Cerebellar nuclear complex (tissue), 1 donor: ENCODE measurements around the gene MACROD2.

Experiments
- DNase-seq, 2 experiments: peaks; one replicate each; lab custom pipeline; 2025; lab: John Stamatoyannopoulos, UW

MACROD2 gene

DNA sequence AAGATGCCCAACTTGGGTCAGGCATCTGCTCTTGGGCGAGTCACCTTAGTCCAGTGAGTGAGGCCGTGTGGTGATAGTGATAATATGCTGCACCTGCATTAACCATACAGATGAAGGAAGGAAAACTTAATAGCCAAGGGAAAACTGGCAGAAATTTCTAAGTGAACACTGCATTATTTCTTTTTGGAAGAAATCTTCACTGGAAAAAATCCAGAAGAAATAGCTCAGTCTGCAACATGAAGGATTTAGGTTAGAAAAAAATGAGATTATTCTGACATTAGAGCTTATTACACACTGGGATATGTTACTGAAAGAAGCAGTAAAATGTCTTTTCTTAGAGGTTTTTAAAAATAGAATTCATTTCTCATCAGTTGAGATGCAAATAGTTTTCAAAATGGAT, 1630.7 kb downstream of the MACROD2 start:
- no peak for DNase-seq

DNA sequence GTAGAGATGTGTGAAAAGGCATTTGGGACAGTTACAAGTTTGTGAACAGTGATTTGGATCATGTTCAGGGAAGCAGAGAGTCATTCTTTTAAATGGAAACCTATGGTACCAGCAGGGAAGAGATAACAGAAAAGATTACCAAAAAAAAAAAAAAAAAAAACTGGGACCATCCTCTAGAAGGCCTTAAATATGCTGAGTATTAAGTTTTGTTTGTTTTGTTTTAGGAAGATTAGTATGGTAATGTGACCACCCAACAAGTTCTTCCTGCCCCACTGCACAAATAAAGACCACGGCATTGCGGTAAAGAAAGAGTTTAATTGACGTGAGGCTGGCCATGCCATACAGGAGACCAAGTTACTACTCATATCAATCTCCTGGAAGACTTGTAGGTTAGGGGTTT, 1631.8 kb downstream of the MACROD2 start:
- DNase-seq = no peak

DNA sequence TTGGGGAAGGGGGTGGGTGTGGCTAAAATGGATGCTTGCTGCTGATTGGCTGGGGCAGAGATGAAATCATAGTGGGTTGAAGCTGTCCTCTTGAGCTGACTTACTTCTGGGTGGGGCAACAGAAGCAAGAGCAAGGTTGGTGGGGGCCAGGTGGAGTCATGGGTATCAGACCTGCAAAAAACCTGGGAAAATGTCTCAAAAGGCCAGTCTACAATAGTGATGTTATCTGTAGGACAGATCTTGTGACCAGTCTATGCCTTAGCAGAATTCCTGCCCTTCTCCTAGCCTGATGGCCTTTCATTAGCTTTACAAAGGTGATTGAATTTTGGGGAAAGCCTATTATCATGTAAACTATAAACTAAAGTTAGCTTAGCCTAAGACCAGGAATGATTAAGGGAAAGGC, 1632.2 kb downstream of the MACROD2 start:
- no peak for DNase-seq

DNA sequence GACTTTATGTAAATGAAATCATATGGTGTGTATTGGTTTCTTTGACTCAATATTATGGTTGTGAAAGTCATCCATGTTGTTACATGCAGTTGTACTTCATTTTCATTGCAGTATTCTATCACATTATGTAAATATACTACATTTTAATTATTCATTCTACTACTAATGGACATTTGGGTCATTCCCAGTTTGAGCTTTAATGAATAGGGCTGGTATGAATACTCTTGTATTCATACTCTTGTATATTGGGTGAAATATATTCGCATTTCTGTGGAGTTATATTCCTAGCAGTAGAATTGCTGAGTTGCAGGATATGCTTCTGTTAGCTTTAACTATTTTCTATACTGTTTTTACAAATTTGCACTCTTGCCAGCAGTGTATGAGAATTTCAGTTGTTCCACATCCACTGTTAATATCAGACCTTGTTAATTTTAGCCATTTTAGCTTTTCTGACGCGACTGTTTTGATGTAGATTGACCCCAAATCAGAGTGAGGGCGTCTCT, 1633.6 kb downstream of the MACROD2 start:
- DNase-seq = no peak

DNA sequence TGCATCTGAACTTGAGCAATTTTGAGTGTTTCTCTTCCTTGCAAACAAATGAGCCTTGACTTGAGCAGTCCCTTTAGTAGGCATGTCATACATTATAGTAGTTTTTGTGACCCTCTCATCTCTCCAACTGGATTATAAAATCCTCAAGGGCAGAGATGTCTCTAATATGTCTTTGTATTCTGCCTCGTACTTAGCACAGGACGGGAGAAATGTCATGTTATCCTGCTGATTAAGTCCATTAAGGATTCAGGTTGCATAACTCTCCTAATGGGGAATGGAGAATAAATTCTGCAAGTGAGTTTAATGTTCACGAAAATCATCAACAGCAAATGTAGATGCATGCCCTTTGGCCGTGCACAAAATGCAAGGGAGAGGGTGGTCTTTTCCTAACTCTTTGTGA, 1635.0 kb downstream of the MACROD2 start:
- no peak for DNase-seq

DNA sequence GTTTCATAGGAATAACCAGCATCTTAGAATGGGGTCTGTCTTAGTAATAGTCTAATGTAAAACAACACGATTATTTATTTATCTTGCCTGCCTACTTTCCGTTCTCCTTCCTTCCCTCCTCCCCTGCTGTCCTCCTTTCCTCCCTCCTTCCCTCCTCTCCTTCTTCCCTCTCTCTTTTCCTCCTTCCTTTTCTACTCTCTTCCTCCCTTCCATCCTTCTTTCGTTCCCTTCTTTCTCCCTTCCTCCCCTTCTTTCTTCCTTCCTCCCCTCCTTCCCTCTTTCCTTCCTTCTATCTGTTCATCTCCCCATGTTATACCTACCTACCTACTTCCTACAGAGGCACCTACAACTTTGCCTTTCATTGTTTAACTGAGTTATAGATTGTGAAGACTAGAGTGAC, 1637.4 kb downstream of the MACROD2 start:
- no peak for DNase-seq

DNA sequence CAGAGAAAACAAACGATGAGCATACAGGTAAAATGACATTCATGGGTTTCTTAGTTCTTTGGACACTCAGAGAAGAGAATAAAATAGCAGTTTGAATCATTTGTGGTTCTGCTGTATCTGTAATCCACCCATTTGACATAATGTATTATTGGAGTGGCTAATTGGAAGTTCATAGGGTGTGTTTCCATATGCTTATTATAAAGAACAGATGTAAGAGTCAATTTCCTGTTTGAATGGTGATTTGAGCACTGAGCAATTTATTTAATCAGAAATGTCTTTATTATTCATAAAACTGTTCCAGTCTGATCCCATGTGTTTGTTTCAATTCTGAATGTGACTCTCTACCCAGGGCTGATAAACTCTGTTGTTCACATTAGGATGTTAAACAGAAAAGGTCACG, 1638.8 kb downstream of the MACROD2 start:
- no peak for DNase-seq

- DNase-seq = no peak
Observed at GRCh38 chr20:15637546-15637945, 1642.2 kb downstream of the MACROD2 start.

- peak in 1 of 2 experiments; percentile 70 for DNase-seq
Observed at GRCh38 chr20:15637950-15638754, 1642.8 kb downstream of the MACROD2 start.

GRCh38 chr20:15638816-15639215, 1643.5 kb downstream of the MACROD2 start:
- no peak for DNase-seq

DNA sequence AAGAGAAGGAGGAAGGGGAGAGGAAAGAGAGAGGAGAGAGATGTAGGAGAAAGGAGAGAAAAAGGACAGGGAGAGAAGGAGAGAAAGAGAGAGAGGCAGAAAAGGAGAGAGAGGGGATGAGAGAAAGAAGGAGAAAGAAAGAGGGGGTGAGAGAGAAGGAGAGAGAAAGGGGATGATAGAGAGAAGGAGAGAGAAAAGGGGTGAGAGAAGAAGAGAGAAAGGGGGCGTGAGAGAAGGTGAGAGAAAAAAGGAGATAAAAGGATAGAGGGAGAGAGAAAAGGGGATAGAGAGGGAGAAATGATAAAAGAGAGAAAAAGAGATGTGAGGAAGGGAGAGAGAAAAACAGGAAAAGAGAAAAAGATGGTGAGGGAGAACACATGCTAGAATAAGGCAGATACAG, 1644.5 kb downstream of the MACROD2 start:
- no peak for DNase-seq

DNA sequence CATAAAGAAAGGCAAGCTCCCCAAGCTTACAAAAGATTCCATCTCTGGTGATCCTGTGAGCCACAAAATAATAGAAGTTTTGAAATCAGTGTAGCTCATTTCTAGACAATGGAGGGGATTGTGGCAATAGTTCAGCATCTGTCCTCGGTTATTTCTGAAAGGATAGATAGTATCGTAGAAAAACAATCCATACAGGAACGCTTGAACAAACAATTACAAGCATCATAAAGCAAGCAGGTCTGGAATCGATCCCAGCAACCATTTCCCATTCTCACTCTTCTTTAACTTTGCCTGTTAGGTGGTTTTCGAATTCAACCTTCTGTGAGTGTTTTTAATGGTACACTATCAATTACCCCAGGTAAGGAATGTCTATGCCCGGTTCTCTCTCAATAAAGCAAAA, 1646.8 kb downstream of the MACROD2 start:
- no peak for DNase-seq

DNA sequence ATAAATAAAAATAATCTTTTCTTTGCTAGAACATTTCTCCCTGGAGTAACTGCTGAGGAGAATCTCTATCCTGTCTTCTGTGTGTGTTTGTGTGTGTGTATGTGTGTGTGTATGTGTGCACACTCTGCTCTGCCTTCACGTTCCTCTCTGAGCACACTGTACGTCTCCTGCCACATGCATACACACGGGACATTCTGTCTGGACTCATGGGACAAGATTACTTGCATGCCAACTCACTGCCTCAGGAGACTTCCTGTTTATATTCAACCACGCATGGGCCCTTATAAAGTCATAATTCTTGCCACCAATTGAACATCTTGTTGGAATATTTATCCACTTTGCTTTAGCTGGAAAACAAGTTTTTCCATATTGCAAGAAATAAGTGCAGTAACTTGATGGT, 1647.4 kb downstream of the MACROD2 start:
- DNase-seq = no peak

- DNase-seq = no peak
Observed at GRCh38 chr20:15643713-15644112, 1648.4 kb downstream of the MACROD2 start.

DNA sequence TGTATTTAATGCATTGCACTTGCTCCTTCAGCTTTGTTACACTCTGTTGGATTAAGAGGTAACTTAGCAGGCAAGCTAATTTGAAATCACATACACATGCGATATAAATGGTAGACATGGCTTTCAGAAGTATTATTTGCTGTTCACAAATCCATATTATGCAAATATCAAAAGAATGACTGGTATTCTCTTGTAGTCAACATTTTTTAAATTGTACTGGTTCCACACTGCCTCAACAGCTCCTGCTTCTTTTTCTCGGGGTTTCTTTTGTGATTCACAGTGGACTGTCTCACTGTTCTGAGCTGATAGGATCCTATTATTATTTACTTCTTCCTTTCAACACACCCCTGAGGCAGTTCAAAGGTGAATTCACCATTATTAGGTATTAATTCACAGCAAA, 1650.5 kb downstream of the MACROD2 start:
- no peak for DNase-seq

DNA sequence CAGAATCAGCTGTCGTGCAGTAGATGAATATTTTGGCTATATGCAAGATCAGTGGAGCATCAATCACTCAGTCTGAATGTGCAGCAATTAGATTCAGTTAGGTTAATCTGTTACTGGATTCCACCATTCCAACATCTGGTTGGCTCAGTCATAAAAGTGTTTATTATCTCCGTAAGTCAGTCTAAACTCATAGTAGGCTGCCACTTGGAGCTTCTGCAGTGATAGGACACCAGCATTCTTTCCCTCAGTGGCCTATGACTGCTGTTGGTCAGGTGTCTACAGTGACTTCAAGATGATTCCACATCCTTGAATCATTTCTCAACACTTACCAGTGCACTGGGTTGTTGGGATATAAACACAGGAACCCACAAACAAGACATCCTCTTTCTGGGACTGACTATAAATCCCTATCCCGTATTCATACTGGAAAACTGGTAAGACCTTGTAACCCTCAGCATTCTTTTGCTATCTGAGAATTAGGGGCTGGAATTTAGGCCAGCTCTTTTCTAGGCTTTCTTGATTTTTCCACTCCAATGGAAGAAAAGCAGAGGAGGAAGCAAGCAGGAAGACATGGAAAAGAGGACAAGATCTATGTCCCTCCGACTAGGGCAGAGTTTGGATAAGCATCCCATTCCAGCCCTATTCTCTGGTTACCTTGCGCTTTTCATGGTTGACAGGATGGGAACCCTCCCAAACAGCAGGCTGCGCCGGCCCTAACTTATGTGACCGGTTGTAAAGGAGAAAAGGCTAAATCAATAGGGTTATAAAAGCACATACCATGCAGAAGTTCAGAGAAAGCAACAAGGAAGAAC, 1658.3 kb downstream of the MACROD2 start:
- no peak for DNase-seq

GRCh38 chr20:15654208-15654649, 1658.9 kb downstream of the MACROD2 start:
- DNase-seq = no peak

GRCh38 chr20:15655295-15655874, 1660.1 kb downstream of the MACROD2 start:
- DNase-seq = no peak

GRCh38 chr20:15656124-15656523, 1660.8 kb downstream of the MACROD2 start:
- no peak for DNase-seq

DNA sequence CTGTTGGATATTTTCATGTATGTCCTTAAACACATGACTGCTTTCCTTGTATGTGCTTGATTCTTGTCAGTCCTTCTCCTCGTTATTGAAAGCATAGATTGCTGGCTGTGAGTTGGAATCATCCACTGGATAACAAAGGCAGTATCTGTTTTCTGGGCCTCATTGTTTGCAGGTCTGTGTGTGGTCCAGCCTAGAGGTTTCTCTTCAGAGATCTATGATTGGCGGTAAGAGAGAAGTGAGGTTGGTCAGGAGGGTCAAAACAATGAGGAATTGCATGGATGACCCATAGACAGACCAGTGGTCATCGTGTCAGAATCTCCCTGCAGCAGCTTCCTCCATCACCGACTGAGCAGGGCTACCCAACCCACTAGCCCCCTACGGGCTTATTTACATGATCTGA, 1663.0 kb downstream of the MACROD2 start:
- no peak for DNase-seq

DNA sequence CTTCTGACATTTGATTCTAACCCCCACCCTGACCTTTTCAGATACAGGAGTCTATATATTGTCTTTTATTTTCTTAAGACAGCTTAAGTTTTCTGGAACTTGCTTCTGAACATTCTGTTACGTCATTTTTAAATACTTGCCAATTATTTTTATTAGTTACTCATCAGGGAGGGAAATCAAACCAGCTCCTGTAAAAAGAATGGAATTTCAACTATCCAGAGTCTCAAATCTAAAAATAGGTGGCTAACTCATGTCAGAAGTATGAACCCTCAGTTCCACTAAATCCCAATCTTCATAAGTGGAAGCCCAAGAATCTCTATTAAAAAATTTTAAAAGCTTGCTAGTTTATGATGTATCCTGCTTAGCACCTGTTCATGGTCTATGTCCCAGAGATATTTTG, 1677.9 kb downstream of the MACROD2 start:
- no peak for DNase-seq

DNA sequence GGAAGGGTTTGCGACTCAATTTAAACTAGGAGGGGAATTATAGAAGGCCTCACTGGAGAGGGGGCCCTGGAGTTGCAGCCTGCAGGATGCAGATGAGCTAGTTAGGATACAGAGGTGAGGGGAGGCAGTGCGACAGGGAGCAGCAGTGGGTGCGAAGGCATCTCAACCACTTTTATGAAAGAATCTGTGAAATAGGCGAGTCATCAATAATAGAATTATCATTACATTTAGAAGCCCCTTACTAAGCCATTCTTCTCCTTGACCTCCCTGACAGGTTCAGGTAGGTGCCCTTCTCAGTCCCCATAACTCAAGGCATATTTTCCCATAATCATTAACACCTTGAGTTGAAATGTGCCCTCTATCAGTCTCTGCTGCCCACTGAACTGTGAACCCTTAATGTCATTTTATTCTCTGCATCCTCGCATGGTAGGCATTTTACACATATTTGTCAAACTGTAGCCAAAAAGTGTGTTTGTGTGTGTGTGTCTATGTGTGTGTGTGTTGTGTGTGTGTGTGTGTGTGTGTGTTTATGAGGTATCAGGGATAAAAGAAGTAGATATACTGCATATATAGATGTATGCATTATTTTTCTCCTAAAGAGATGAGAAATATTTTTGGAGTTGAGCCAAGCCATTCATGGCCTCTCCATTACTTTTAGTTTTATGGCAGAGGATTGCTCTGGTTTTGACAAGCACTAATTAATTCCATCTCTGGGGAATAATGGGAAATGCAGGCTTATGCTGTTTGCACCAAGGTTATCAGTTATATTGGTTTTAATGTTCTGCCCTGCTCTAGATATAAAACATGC, 1679.1 kb downstream of the MACROD2 start:
- DNase-seq = no peak
